ENCODE measurements around the gene TRIP12.

GRCh38 chr2:229868794-229869193, 53.0 kb downstream of the TRIP12 start:
- TF ChIP-seq ZNF384 (IDR thresholded peaks at IDR 0.05) (no peak), SP1 (IDR thresholded peaks at IDR 0.05) (no peak), ARNT (IDR thresholded peaks at IDR 0.05) (no peak), FOXK2 (IDR thresholded peaks at IDR 0.05) (no peak)

Data from HEK293T (cell line).